H9 (cell line): ENCODE results near the gene CLIC1. TPM values are rescaled to one million over a fixed set of nuclear protein-coding genes. Genes with fewer than 3 reads are reported as not detected.

Experiments used
- DNase-seq: peaks from one replicate; pipeline ENCODE4 v3.0.0-alpha.2; 2017
- H2AFZ ChIP-seq: one replicate; pipeline ENCODE4 v1.6.1; 2013; ENCODE audit warnings: mild to moderate bottlenecking, low read length, control low read depth, moderate library complexity
- H2AK5ac ChIP-seq: 2 replicates; pipeline ENCODE4 v1.6.1; 2013; ENCODE audit warnings: low read length, control low read depth, mixed read lengths; ENCODE audit not compliant: insufficient read length
- H2BK120ac ChIP-seq: one replicate; pipeline ENCODE4 v1.6.1; 2013; ENCODE audit warnings: low read depth, mild to moderate bottlenecking, low read length, control low read depth, inconsistent platforms; ENCODE audit not compliant: poor library complexity, severe bottlenecking
- H2BK12ac ChIP-seq: 2 replicates; pipeline ENCODE4 v1.6.1; 2013; ENCODE audit warnings: low read length, control low read depth, mixed read lengths, low read depth; ENCODE audit not compliant: insufficient read length
- H2BK15ac ChIP-seq: 2 replicates; pipeline ENCODE4 v1.6.1; 2013; ENCODE audit warnings: low read depth, low read length, control low read depth
- H2BK20ac ChIP-seq: one replicate; pipeline ENCODE4 v1.6.1; 2013; ENCODE audit warnings: low read depth, mild to moderate bottlenecking, low read length, control low read depth, inconsistent platforms; ENCODE audit not compliant: poor library complexity, severe bottlenecking
- H2BK5ac ChIP-seq: 2 replicates; pipeline ENCODE4 v1.6.1; 2013; ENCODE audit warnings: low read length, control low read depth, mixed read lengths; ENCODE audit not compliant: insufficient read length
- H3K14ac ChIP-seq: 2 replicates; pipeline ENCODE4 v1.6.1; 2013; ENCODE audit warnings: low read length, control low read depth; ENCODE audit not compliant: insufficient read depth
- H3K18ac ChIP-seq: 2 replicates; pipeline ENCODE4 v1.6.1; 2013; ENCODE audit warnings: low read depth, mild to moderate bottlenecking, mixed read lengths, low read length, control low read depth; ENCODE audit not compliant: insufficient read length
- H3K23ac ChIP-seq: 2 replicates; pipeline ENCODE4 v1.6.1; 2013; ENCODE audit warnings: low read length, control low read depth, mixed read lengths, low read depth; ENCODE audit not compliant: insufficient read length
- H3K23me2 ChIP-seq: 2 replicates; pipeline ENCODE4 v1.6.1; 2013; ENCODE audit warnings: low read depth, mild to moderate bottlenecking, mixed read lengths, low read length, control low read depth; ENCODE audit not compliant: insufficient read length, poor library complexity, severe bottlenecking
- H3K27ac ChIP-seq: 2 replicates; pipeline ENCODE4 v1.5.1; 2013; ENCODE audit warnings: low read length, control low read depth, mixed read lengths, low read depth; ENCODE audit not compliant: insufficient read length
- H3K27me3 ChIP-seq: 2 replicates; pipeline ENCODE4 v1.6.1; 2013; ENCODE audit warnings: low read length, control low read depth, inconsistent platforms; ENCODE audit not compliant: insufficient read depth
- H3K4ac ChIP-seq: 2 replicates; pipeline ENCODE4 v1.6.1; 2013; ENCODE audit warnings: low read depth, mild to moderate bottlenecking, control low read depth, inconsistent platforms, low read length, moderate library complexity
- H3K4me1 ChIP-seq: 2 replicates; pipeline ENCODE4 v1.6.1; 2013; ENCODE audit warnings: low read length, control low read depth, inconsistent platforms; ENCODE audit not compliant: insufficient read depth
- H3K4me2 ChIP-seq: 2 replicates; pipeline ENCODE4 v1.6.1; 2013; ENCODE audit warnings: low read length, control low read depth, mixed read lengths; ENCODE audit not compliant: insufficient read length, insufficient read depth
- H3K56ac ChIP-seq: 2 replicates; pipeline ENCODE4 v1.6.1; 2013; ENCODE audit warnings: low read depth, mild to moderate bottlenecking, mixed read lengths, low read length, control low read depth; ENCODE audit not compliant: insufficient read length
- H3K79me1 ChIP-seq: 2 replicates; pipeline ENCODE4 v1.6.1; 2013; ENCODE audit warnings: low read depth, mild to moderate bottlenecking, moderate library complexity, low read length, control low read depth, inconsistent platforms; ENCODE audit not compliant: insufficient read depth, poor library complexity, severe bottlenecking
- H3K79me2 ChIP-seq: 2 replicates; pipeline ENCODE4 v1.6.1; 2013; ENCODE audit warnings: low read length, control low read depth, inconsistent platforms; ENCODE audit not compliant: insufficient read depth
- H3K9ac ChIP-seq: 2 replicates; pipeline ENCODE4 v1.6.1; 2013; ENCODE audit warnings: low read length, control low read depth, mixed read lengths; ENCODE audit not compliant: insufficient read length; ENCODE audit errors: extremely low read depth
- H3K9me3 ChIP-seq: one replicate; pipeline ENCODE4 v1.6.1; 2013; ENCODE audit warnings: low read depth, low read length, inconsistent platforms; ENCODE audit not compliant: control insufficient read depth
- H3T11ph ChIP-seq: one replicate; pipeline ENCODE4 v1.6.1; 2013; ENCODE audit warnings: mild to moderate bottlenecking, low read length, control low read depth, inconsistent platforms
- H4K20me1 ChIP-seq: one replicate; pipeline ENCODE4 v1.6.1; 2013; ENCODE audit not compliant: control insufficient read depth, insufficient read length, insufficient read depth
- H4K5ac ChIP-seq: 2 replicates; pipeline ENCODE4 v1.6.1; 2013; ENCODE audit warnings: low read depth, mild to moderate bottlenecking, mixed read lengths, low read length, control low read depth; ENCODE audit not compliant: insufficient read length
- H4K8ac ChIP-seq: replicated peaks from 2 replicates; pipeline ENCODE4 v1.6.1; 2013; ENCODE audit warnings: low read length, control low read depth, mixed read lengths, low read depth; ENCODE audit not compliant: insufficient read length
- H4K91ac ChIP-seq: 2 replicates; pipeline ENCODE4 v1.6.1; 2013; ENCODE audit warnings: low read depth, mild to moderate bottlenecking, moderate library complexity, mixed read lengths, low read length, control low read depth; ENCODE audit not compliant: insufficient read length
- H3K27ac Mint-ChIP-seq, 3 experiments: 2 replicates in 2 of 3; 3 replicates in 1 of 3; pipeline ENCODE4 v1.8.0; 2020 to 2021; ENCODE audit warnings: mixed read lengths in 3 of 3, mild to moderate bottlenecking in 1 of 3, moderate library complexity in 1 of 3
- H3K27me3 Mint-ChIP-seq: 2 replicates; pipeline ENCODE4 v1.8.0; 2021; ENCODE audit warnings: low read depth, mild to moderate bottlenecking, moderate library complexity, mixed read lengths
- H3K36me3 Mint-ChIP-seq, 3 experiments: 2 replicates in 2 of 3; 3 replicates in 1 of 3; pipeline ENCODE4 v1.8.0; 2020 to 2021; ENCODE audit warnings: low read depth in 3 of 3, mixed read lengths in 3 of 3; ENCODE audit not compliant: insufficient read depth in 1 of 3
- H3K4me1 Mint-ChIP-seq, 2 experiments: 2 replicates each; pipeline ENCODE4 v1.8.0; 2020; ENCODE audit warnings: mixed read lengths in 2 of 2
- H3K4me3 Mint-ChIP-seq, 2 experiments: 2 replicates in 1 of 2; 3 replicates in 1 of 2; pipeline ENCODE4 v1.8.0; 2020 to 2021; ENCODE audit warnings: mild to moderate bottlenecking in 2 of 2, mixed read lengths in 2 of 2, moderate library complexity in 1 of 2
- H3K9me3 Mint-ChIP-seq, 2 experiments: 2 replicates in 1 of 2; 3 replicates in 1 of 2; pipeline ENCODE4 v1.8.0; 2020; ENCODE audit warnings: mild to moderate bottlenecking in 2 of 2, mixed read lengths in 2 of 2, moderate library complexity in 1 of 2
- CTCF ChIP-seq: fragments of 200-600 bp; sonication (generic); conservative IDR thresholded peaks from 3 replicates; pipeline ENCODE4 v1.8.0; 2021; ENCODE audit warnings: antibody characterized with exemption, mild to moderate bottlenecking
- WGBS: extraction: QIAGEN DNeasy Blood & Tissue Kit; methylation state at CpG from one replicate; pipeline ENCODE4 v1.1.7; 2013; ENCODE audit warnings: missing lambda C conversion rate, low lambda C conversion rate, mixed read lengths; ENCODE audit not compliant: insufficient read length; ENCODE audit errors: extremely low coverage; 5-methylcytosine and 5-hydroxymethylcytosine counted together
- total RNA-seq: library from RNA; stranded (reverse); gene quantifications from 2 replicates; pipeline ENCODE4 v1.2.1, GENCODE V29; 2021

Gene CLIC1
- total RNA-seq, 1 experiment from 2014 or later = 265 TPM

DNA sequence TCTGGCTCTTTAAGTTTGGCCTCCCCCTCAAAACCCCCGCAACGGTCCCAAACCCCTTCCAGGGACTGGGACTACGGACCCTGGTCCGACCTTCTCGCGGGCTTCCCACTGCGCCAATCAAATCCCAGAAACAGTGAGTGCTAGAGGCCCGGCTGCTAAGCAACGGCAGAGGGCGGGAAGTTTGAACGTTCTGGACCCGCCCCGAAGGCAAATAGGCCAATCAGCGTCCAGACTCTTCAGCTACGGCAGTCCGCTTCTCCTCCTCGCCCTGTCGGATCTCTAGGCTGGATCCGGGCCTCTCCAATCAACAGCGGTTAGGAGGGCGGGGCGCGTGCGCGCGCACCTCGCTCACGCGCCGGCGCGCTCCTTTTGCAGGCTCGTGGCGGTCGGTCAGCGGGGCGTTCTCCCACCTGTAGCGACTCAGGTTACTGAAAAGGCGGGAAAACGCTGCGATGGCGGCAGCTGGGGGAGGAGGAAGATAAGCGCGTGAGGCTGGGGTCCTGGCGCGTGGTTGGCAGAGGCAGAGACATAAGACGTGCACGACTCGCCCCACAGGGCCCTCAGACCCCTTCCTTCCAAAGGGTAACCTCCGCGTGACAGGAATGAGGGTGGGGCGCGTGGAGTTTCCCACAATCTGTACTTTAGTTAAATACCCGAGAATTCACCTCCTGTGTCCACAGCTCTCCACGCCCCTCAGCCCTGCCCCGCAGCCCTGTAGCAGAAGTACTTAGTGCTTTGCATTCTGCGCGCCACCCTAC is 3.5 kb upstream of the CLIC1 start, which contains the start of gene MSH5:
TSS of gene MSH5 (plus strand) at position 367 of the 758 bp plus-strand sequence. CDS start 462 bp downstream, outside the sequence.
- H3K27me3 ChIP-seq = no peaks in the 10 kb centered on the region
- peaks cover 11% of the 10 kb centered on the region for H3K4me1 ChIP-seq
- H3K27ac ChIP-seq = peak within 1 kb of the TSS; percentile 56
- H4K20me1 ChIP-seq = no peaks in the 10 kb centered on the region
- no peaks in the 10 kb centered on the region for H3K79me1 ChIP-seq
- no peak within 1 kb of the TSS for H2BK15ac ChIP-seq
- H3K14ac ChIP-seq = peak within 1 kb of the TSS; percentile 100
- Mint-ChIP-seq H3K4me1 (peaks cover 41 to 55% of the 10 kb centered on the region in 2 experiments), H3K27me3 (no peaks in the 10 kb centered on the region), H3K36me3 (peaks cover 14 to 33% (median 14%) of the 10 kb centered on the region in 3 experiments), H3K27ac (peak within 1 kb of the TSS; percentile 91 to 99 (median 99)), H3K9me3 (no peaks in the 10 kb centered on the region), H3K4me3 (peak within 1 kb of the TSS; percentile 74 to 85)
- peak within 1 kb of the TSS; percentile 90 for H3T11ph ChIP-seq
- H2BK12ac ChIP-seq = peak within 1 kb of the TSS; percentile 40
- peak within 1 kb of the TSS; percentile 96 for H4K5ac ChIP-seq
- DNase-seq = peak; percentile 100
- no peak within 1 kb of the TSS for H3K56ac ChIP-seq
- H2BK120ac ChIP-seq = peak within 1 kb of the TSS; percentile 100
- peaks cover 6% of the 10 kb centered on the region; the same call in 1 of the 2 replicates for H3K79me2 ChIP-seq
- WGBS = no CpG with 5 or more reads among the region's 58 CpGs
- H2BK20ac ChIP-seq = no peak within 1 kb of the TSS
- peak within 1 kb of the TSS; percentile 95 for H4K91ac ChIP-seq
- H3K9me3 ChIP-seq = no peaks in the 10 kb centered on the region
- peaks cover 27% of the 10 kb centered on the region for H3K23me2 ChIP-seq
- no peak within 1 kb of the TSS for H2AFZ ChIP-seq
- peak within 1 kb of the TSS; percentile 94 for H3K9ac ChIP-seq
- no peak within 1 kb of the TSS for H2AK5ac ChIP-seq
- no peak for TF ChIP-seq CTCF
- H3K23ac ChIP-seq = no peak within 1 kb of the TSS
- H2BK5ac ChIP-seq = peak within 1 kb of the TSS; percentile 92
- peak within 1 kb of the TSS; percentile 99; the same call in 1 of the 2 replicates for H3K4ac ChIP-seq
- H3K18ac ChIP-seq = peak within 1 kb of the TSS; percentile 100
- H3K4me2 ChIP-seq = peak within 1 kb of the TSS; percentile 77
- H4K8ac ChIP-seq = no peak within 1 kb of the TSS
